Thoracic aorta (tissue), 2 donors: Measurements from ENCODE around the gene SLC6A19. TPM values are rescaled to one million over a fixed set of nuclear protein-coding genes. Genes with fewer than 3 reads are reported as not detected.

Source experiments
- ATAC-seq: fragments of 150-250 bp; one replicate; pipeline ENCODE4 v1.8.0; 2017; ENCODE audit warnings: low read depth; ENCODE audit not compliant: insufficient number of reproducible peaks, low FRiP score
- DNase-seq: peaks from one replicate; pipeline ENCODE4 v3.0.0-alpha.2; 2020; ENCODE audit warnings: low spot score
- H3K27ac ChIP-seq, 2 donors: fragments of 200-600 bp; sonication (generic); 1 replicate in 1 of 2; 2 replicates in 1 of 2; pipeline ENCODE4 v1.5.1; 2016; ENCODE audit warnings: mild to moderate bottlenecking in 2 of 2, moderate library complexity in 2 of 2
- H3K27me3 ChIP-seq: fragments of 200-600 bp; sonication (generic); replicated peaks from 2 replicates; pipeline ENCODE4 v1.6.0; 2016; ENCODE audit warnings: mild to moderate bottlenecking; ENCODE audit not compliant: insufficient read depth
- H3K36me3 ChIP-seq: fragments of 200-600 bp; sonication (generic); one replicate; pipeline ENCODE4 v1.5.1; 2016
- H3K4me1 ChIP-seq, 2 donors: fragments of 200-600 bp; sonication (generic); 1 replicate in 1 of 2; 2 replicates in 1 of 2; pipeline versions ENCODE4 v1.5.1 to v1.6.0; 2016; ENCODE audit warnings: low read depth in 2 of 2, mild to moderate bottlenecking in 1 of 2; ENCODE audit not compliant: control insufficient read depth in 1 of 2
- H3K4me3 ChIP-seq: fragments of 200-600 bp; sonication (generic); 2 replicates; pipeline ENCODE4 v1.5.1; 2016; ENCODE audit warnings: mild to moderate bottlenecking
- H3K9me3 ChIP-seq: fragments of 200-600 bp; sonication (generic); 2 replicates; pipeline ENCODE4 v1.5.1; 2016
- total RNA-seq, 2 donors: library from RNA; depleted of rRNA; stranded (reverse); fragments of >200 nt; gene quantifications; one replicate each; pipeline versions ENCODE4 v1.1.0 to v1.2.3, GENCODE V29; 2016
- TF ChIP-seq, protein P1 (sequence below): fragments of 200-600 bp; sonication (generic); IDR thresholded peaks from one replicate; pipeline ENCODE4 v1.5.1; 2019; ENCODE audit warnings: antibody characterized with exemption

Gene SLC6A19
- total RNA-seq, 2 donors from 2014 or later: not detected

DNA sequence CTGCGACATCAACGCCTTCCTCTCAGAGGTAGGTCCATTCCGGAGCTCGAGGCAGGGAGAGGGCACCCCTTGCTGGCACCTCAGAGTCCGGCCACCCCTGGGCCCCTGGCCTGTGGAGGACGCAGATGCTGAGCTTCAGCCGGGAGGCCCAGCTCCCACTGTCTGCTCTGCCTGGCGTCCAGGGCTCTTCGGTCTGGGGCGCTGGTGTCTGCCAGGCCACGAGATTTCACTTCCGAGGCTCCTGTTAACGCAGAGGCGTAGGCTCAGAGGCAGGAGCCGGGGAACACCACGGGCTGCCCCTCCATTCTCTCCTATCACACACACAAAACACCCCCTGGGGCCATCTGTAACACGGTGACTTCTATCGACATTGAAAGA, 15.5 kb downstream of the SLC6A19 start:
- no peaks in the 10 kb centered on the region for H3K9me3 ChIP-seq
- TF ChIP-seq, protein P1, sequence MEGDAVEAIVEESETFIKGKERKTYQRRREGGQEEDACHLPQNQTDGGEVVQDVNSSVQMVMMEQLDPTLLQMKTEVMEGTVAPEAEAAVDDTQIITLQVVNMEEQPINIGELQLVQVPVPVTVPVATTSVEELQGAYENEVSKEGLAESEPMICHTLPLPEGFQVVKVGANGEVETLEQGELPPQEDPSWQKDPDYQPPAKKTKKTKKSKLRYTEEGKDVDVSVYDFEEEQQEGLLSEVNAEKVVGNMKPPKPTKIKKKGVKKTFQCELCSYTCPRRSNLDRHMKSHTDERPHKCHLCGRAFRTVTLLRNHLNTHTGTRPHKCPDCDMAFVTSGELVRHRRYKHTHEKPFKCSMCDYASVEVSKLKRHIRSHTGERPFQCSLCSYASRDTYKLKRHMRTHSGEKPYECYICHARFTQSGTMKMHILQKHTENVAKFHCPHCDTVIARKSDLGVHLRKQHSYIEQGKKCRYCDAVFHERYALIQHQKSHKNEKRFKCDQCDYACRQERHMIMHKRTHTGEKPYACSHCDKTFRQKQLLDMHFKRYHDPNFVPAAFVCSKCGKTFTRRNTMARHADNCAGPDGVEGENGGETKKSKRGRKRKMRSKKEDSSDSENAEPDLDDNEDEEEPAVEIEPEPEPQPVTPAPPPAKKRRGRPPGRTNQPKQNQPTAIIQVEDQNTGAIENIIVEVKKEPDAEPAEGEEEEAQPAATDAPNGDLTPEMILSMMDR: no peak
- H3K4me3 ChIP-seq: no peak overlapping the region
- no peaks in the 10 kb centered on the region for H3K27me3 ChIP-seq
- DNase-seq (no peak), ATAC-seq (no peak)
- no peaks in the 10 kb centered on the region for H3K4me1 ChIP-seq
- H3K36me3 ChIP-seq: no peaks in the 10 kb centered on the region
- H3K27ac ChIP-seq: no peak overlapping the region

DNA sequence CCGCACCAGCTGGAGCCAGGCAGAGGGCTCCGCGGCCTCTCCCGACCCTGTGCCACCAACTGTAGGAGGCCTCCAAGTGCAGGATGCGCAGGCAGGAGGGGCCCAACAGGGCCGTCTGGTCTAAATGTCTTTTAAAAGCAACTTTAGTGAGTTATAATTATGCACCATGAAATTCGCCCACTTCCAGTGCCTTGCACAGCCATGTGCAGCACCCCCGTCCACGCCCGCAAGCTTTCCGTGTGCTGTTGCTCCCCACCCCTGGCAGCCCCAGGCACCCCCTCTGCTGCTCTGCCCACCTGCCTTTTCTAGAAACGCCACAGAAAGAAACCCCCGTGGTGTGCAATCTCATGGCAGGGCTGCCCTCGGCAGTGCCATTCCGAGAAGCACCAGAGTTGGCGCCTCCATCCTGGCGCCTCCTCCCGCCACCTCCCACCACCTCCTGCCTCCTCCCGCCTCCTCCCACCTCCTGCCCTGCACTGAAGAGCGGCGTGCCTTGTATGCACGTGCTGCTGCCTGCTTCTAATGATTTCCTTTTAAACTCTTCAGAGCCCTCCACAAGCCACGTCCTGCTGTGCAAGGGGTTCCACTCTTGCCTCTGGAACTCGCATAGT, 16.3 kb downstream of the SLC6A19 start:
- H3K27me3 ChIP-seq: no peaks in the 10 kb centered on the region
- TF ChIP-seq, protein P1: no peak
- DNase-seq (no peak), ATAC-seq (no peak)
- H3K27ac ChIP-seq: no peak overlapping the region
- H3K4me3 ChIP-seq: no peak overlapping the region
- H3K36me3 ChIP-seq: no peaks in the 10 kb centered on the region
- no peaks in the 10 kb centered on the region for H3K9me3 ChIP-seq
- H3K4me1 ChIP-seq: no peaks in the 10 kb centered on the region

DNA sequence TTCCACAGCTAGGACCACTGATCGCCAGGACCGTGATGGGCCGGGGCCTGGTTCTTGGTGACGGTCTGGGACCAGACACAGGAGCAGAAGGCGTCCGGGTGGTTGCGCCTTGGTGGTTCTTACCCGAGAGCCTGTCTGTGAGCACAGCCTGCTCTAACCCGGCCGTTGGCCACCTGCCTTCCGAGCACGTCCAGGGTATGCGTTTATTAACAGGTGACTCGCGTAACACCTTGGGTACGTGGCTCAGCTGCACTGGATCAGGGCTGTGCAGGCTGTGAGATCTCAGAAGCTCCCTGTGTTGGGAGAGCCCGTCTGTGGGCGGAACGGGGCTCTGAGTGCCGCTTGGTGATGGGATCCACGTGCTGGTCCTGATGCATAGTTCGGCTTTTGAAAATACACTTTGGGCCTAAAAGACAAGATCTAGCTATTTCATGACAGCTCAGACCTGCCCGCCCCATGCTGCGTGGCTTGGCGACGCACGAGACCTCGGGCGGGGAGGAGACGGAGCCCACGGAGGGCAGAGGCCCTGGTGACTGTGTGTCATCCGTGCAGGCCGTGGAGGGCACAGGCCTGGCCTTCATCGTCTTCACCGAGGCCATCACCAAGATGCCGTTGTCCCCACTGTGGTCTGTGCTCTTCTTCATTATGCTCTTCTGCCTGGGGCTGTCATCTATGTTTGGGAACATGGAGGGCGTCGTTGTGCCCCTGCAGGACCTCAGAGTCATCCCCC, 17.1 kb downstream of the SLC6A19 start:
- Histone ChIP-seq H3K9me3 (no peaks in the 10 kb centered on the region), H3K27ac (no peak overlapping the region), H3K27me3 (no peaks in the 10 kb centered on the region), H3K36me3 (no peaks in the 10 kb centered on the region), H3K4me3 (no peak overlapping the region), H3K4me1 (no peaks in the 10 kb centered on the region)
- ATAC-seq: no peak
- TF ChIP-seq, protein P1: no peak
- DNase-seq: no peak

DNA sequence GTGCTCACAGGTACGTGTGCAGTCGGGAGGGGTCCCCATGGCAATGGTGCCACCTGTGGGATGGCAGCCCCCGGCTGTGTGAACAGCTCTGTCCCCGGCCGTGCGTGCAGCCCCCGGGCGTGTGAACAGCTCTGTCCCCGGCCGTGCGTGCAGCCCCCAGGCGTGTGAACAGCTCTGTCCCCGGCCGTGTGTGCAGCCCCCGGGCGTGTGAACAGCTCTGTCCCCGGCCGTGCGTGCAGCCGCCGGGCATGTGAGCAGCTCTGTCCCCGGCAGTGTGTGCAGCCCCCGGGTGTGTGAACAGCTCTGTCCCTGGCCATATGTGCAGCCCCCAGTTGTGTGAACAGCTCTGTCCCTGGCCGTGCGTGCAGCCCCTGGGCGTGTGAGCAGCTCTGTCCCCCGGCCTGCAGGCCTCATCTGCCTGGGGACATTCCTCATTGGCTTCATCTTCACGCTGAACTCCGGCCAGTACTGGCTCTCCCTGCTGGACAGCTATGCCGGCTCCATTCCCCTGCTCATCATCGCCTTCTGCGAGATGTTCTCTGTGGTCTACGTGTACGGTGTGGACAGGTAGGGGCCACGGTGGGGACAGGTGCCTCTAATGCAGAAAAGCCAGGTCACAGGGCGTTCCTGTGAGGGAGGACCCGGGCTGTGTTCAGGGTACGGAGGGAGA, 17.8 kb downstream of the SLC6A19 start:
- Histone ChIP-seq H3K27me3 (no peaks in the 10 kb centered on the region), H3K4me1 (no peaks in the 10 kb centered on the region), H3K9me3 (no peaks in the 10 kb centered on the region), H3K27ac (no peak overlapping the region), H3K36me3 (no peaks in the 10 kb centered on the region), H3K4me3 (no peak overlapping the region)
- DNase-seq (no peak), ATAC-seq (no peak)
- TF ChIP-seq, protein P1: no peak

DNA sequence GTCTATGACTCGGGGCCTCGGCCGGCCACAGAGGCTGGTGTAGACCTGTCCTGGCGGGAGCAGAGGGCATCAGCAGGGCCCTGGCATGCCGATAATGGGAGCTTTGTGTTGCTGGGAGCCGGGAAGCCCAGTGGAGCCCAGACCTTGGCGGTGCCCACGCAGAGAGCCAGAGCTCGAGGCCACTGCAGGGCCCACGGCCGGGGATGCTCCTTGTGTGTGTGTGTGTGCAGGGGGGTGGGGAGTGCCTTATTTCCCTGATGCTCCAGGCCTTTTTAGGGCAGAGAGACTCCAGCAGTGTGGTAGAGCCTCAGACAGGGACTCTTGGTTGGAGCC, 18.3 kb downstream of the SLC6A19 start:
- no peaks in the 10 kb centered on the region for H3K4me1 ChIP-seq
- H3K4me3 ChIP-seq: no peak overlapping the region
- no peaks in the 10 kb centered on the region for H3K9me3 ChIP-seq
- TF ChIP-seq, protein P1: no peak
- no peak overlapping the region for H3K27ac ChIP-seq
- DNase-seq (no peak), ATAC-seq (no peak)
- H3K36me3 ChIP-seq: no peaks in the 10 kb centered on the region
- no peaks in the 10 kb centered on the region for H3K27me3 ChIP-seq
